ENCODE measurements around the gene PTGDR2. TPM values are rescaled to one million over a fixed set of nuclear protein-coding genes. Genes with fewer than 3 reads are reported as not detected.

PTGDR2 gene
- polyA plus RNA-seq, 5 donors: 0.14 to 0.51 (median 0.23) TPM

- no peak for DNase-seq
These were observed 45.2 kb downstream of the PTGDR2 start for GRCh38 chr11:60810569-60810968.

- no peak for DNase-seq
These were observed 45.6 kb downstream of the PTGDR2 start for GRCh38 chr11:60810151-60810550.

GRCh38 chr11:60809691-60810090, 46.1 kb downstream of the PTGDR2 start:
- no peak for DNase-seq

GRCh38 chr11:60809249-60809648, 46.5 kb downstream of the PTGDR2 start:
- DNase-seq: no peak

GRCh38 chr11:60803273-60803936, 52.3 kb downstream of the PTGDR2 start:
- no peak for DNase-seq

- DNase-seq: no peak
These were observed 54.6 kb downstream of the PTGDR2 start for GRCh38 chr11:60801194-60801593.

Other genes starting within 250 kb of the PTGDR2 start
- 10 to 100 TPM in 4 of 5 donors, 1 to 10 TPM in 1; 6.7 to 19.3 (median 13.2) TPM for gene MS4A8, start 156.3 kb downstream of the PTGDR2 start, polyA plus RNA-seq (ENCODE audit: insufficient read depth in 1 of 5, insufficient read length in 5 of 5, low replicate concordance in 1 of 5)
- gene MS4A18, start 131.2 kb downstream of the PTGDR2 start, polyA plus RNA-seq (ENCODE audit: insufficient read depth in 1 of 5, insufficient read length in 5 of 5, low replicate concordance in 1 of 5): not detected
- not detected for gene MS4A15, start 99.1 kb downstream of the PTGDR2 start, polyA plus RNA-seq (ENCODE audit: insufficient read depth in 1 of 5, insufficient read length in 5 of 5, low replicate concordance in 1 of 5)
- under 1 TPM in 3 of 5 donors, not detected in 2; 0.06 to 0.16 (median 0.07) TPM for gene MS4A10, start 70.6 kb downstream of the PTGDR2 start, polyA plus RNA-seq (ENCODE audit: insufficient read depth in 1 of 5, insufficient read length in 5 of 5, low replicate concordance in 1 of 5)
- 10 to 100 TPM; 10.8 to 23.9 (median 14.7) TPM for gene CCDC86, start 13.8 kb downstream of the PTGDR2 start, polyA plus RNA-seq (ENCODE audit: insufficient read depth in 1 of 5, insufficient read length in 5 of 5, low replicate concordance in 1 of 5)
- not detected for gene ZP1, start 11.6 kb upstream of the PTGDR2 start, polyA plus RNA-seq (ENCODE audit: insufficient read depth in 1 of 5, insufficient read length in 5 of 5, low replicate concordance in 1 of 5)
- gene PRPF19, start 50.6 kb upstream of the PTGDR2 start, polyA plus RNA-seq (ENCODE audit: insufficient read depth in 1 of 5, insufficient read length in 5 of 5, low replicate concordance in 1 of 5): 100 to 1,000 TPM in 3 of 5 donors, 10 to 100 TPM in 2; 87.6 to 126 (median 107) TPM
- gene TMEM109, start 58.2 kb upstream of the PTGDR2 start, polyA plus RNA-seq (ENCODE audit: insufficient read depth in 1 of 5, insufficient read length in 5 of 5, low replicate concordance in 1 of 5): 100 to 1,000 TPM in 1 of 5 donors, 10 to 100 TPM in 4; 71.2 to 107 (median 79.9) TPM
- 10 to 100 TPM; 30.6 to 66.6 (median 51.3) TPM for gene TMEM132A, start 68.5 kb upstream of the PTGDR2 start, polyA plus RNA-seq (ENCODE audit: insufficient read depth in 1 of 5, insufficient read length in 5 of 5, low replicate concordance in 1 of 5)
- gene SLC15A3, start 96.2 kb upstream of the PTGDR2 start, polyA plus RNA-seq (ENCODE audit: insufficient read depth in 1 of 5, insufficient read length in 5 of 5, low replicate concordance in 1 of 5): 10 to 100 TPM; 14.7 to 21.2 (median 20.6) TPM
- 1 to 10 TPM in 4 of 5 donors, under 1 TPM in 1; 0.99 to 2.1 (median 1.1) TPM for gene CD6, start 115.7 kb upstream of the PTGDR2 start, polyA plus RNA-seq (ENCODE audit: insufficient read depth in 1 of 5, insufficient read length in 5 of 5, low replicate concordance in 1 of 5)
- under 1 TPM; 0.14 to 0.35 (median 0.23) TPM for gene CD5, start 246.5 kb upstream of the PTGDR2 start, polyA plus RNA-seq (ENCODE audit: insufficient read depth in 1 of 5, insufficient read length in 5 of 5, low replicate concordance in 1 of 5)